WI38 (cell line): Measurements from ENCODE around the gene GHRHR.

Experiments used
- H3K4me3 ChIP-seq: 2 replicates; pipeline ENCODE4 v1.5.1; 2011; ENCODE audit warnings: low read depth, mild to moderate bottlenecking, control low read depth, low read length
- TF ChIP-seq, protein P1 (sequence below): IDR thresholded peaks from 2 replicates; pipeline ENCODE4 v1.5.1; 2012; ENCODE audit warnings: low read depth, mild to moderate bottlenecking, control low read depth, low read length

GHRHR gene

DNA sequence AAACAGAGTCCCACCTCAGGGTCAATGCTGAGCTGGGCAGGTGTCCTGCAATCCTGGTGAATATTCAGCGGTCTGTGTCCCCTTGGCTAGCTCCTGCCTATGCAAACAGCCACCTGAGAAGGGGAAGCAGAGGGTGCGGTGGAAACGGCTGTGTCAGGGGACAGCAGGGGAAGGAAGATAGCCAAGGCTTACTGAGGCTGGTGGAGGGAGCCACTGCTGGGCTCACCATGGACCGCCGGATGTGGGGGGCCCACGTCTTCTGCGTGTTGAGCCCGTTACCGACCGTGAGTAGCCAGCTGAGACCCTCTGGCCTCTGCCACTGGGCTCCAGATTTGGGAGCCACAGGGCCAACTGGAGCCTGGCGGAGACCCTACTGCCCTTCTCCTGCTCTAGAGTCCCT lies at the start of gene GHRHR:
GHRHR (plus strand) TSS at position 112 of the 400 bp plus-strand sequence; CDS start at position 228, 116 bp downstream.
- TF ChIP-seq, protein P1, sequence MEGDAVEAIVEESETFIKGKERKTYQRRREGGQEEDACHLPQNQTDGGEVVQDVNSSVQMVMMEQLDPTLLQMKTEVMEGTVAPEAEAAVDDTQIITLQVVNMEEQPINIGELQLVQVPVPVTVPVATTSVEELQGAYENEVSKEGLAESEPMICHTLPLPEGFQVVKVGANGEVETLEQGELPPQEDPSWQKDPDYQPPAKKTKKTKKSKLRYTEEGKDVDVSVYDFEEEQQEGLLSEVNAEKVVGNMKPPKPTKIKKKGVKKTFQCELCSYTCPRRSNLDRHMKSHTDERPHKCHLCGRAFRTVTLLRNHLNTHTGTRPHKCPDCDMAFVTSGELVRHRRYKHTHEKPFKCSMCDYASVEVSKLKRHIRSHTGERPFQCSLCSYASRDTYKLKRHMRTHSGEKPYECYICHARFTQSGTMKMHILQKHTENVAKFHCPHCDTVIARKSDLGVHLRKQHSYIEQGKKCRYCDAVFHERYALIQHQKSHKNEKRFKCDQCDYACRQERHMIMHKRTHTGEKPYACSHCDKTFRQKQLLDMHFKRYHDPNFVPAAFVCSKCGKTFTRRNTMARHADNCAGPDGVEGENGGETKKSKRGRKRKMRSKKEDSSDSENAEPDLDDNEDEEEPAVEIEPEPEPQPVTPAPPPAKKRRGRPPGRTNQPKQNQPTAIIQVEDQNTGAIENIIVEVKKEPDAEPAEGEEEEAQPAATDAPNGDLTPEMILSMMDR, result no peak
- H3K4me3 ChIP-seq, result no peak within 1 kb of the TSS

DNA sequence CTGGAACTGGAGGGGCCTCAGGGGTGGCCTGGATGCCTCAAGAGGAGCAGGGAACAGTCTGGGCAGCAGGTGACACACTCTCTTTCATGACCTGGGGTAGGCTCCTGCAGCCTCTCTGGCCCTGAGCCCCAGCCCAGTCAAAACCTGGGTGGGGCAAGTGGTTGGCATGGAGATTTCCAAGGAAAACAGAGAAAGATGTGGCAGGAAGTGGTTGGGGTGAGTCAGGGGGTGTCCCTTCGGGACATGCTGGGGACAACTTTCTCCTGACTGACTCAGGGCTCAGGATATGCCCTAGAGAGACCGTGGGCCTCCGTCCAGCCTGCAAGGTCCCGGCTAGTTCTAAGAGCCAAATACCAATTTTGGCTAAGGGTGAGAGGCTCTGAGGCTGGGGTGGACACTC lies 49.2 kb upstream of the GHRHR start:
- no peak overlapping the region for H3K4me3 ChIP-seq
- TF ChIP-seq, protein P1, result no peak

DNA sequence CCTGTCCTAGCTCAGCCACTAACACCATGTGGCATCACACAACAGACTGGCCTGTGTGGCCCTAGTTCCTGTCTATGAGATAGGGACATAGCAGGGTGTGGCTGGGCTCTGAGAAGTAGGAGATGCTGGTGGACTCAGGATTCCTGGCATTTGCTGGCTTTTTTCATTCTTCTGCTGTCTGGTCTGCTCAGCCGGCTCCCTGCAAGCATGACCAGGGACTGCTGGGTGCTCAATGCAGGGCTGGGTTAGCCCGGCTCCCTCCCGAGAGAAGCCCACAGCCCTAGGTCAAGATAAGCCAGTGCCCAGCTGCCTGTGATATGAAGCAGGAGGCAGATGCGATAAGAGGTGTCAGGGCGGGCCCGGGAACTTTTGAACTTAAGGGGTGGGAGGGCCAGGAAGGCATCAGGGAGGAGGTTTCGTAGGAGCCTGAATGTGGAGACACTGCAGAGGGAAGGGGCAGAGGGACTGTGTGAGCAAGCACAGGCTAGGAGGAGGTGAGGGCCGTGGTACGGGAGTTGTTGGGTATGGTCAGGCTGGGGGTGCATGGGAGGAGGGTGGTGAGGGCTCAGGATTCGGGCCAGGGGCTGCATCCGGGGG lies 48.6 kb upstream of the GHRHR start:
- no peak overlapping the region for H3K4me3 ChIP-seq

DNA sequence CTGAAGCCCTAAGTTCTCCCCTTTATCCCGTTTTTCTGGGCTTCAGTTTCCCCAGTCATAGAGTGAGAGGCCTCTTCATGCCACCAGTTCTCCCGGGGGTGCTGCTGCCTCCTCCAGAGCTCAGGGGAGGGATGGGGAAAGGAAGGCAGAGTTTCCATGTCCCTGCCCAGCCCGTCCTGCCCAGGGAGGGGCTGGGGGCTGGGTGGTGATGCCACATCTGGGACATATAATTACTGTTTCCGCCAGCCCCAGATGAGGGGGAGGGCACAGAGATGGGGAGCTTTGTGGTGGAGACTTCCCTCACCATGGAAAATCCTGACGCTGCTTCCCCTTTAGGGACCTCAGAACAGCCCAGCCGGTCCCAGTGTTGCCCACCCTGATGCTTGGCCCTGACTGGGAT lies 48.0 kb upstream of the GHRHR start:
- TF ChIP-seq, protein P1, result no peak
- no peak overlapping the region for H3K4me3 ChIP-seq

More for the DNA sequence above, 48.6 kb upstream of the GHRHR start:
- TF ChIP-seq, protein P1, result no peak

DNA sequence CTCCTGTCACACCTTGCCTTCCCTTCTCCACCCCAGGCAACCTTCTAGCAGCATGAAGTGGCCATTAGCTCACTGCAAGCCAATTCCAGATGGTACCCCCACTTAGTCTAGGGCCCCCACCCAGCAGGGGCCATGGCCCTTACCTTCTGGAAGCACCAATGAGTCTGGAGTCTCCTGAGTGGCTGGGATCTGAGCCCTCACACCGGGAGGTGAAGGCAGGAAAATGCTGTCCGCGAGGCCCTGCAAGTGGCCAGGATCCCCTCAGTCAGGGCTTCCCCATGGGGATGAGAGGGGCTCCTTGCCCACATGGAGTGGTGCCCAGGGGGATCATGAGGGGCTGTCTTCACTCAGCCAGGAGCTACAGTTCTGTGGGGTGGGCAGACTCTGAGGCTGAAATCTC lies 47.5 kb upstream of the GHRHR start:
- H3K4me3 ChIP-seq, result no peak overlapping the region
- TF ChIP-seq, protein P1, result no peak

DNA sequence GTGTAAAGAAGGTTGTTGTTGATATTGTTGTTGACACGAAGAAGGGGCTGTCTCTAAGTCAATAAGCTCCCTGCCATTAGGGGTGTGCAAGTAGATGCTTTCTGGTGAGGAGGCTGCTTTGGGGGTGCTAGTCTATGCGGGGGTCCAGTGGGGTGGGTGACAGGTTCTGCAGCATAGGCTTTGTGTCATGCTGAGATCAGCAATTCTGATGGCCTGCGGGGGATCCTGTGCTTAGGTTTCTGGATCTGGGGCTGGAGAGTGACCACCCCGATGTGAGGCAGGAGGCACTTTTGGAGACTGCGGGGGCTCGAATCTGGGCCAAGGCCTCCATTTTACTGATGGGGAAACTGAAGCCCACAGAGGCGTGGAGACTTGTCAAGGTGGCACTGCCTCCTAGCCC lies 47.0 kb upstream of the GHRHR start:
- no peak overlapping the region for H3K4me3 ChIP-seq

DNA sequence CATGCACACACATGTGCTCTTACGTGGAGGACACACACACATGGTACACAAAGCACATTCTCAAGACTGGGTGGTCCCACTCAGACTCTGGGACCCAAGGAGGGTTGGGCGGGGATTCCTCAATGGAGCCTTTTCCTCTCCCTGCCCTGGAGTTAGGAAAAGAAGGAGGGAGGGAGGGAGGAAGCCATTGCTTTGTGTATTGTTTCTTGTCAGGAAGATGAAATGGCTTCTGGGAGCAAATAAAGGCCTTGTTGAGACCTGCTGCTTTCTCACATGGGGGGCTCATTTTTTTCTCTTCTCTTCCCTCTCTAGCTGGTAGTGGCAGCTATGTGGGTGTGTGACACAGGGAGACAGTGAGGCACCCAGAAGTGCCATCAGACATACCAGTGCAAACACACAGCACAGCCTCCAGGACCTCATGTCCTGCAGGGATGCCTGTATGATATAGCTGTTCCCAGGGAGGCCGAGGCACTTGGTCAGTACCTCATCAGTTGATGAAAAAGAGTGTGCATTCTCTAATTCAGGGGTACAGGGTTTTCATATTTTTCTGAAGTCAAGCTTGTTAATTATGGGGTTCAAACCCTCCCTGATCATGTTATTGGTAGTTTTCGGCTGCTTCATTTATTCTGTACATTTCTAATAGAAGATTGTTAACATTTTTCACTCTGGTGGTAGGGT lies 46.4 kb upstream of the GHRHR start:
- H3K4me3 ChIP-seq, result no peak overlapping the region
- TF ChIP-seq, protein P1, result no peak

More for the DNA sequence above, 47.0 kb upstream of the GHRHR start:
- TF ChIP-seq, protein P1, result no peak
